ENCODE data around the gene TLCD1.

DNA sequence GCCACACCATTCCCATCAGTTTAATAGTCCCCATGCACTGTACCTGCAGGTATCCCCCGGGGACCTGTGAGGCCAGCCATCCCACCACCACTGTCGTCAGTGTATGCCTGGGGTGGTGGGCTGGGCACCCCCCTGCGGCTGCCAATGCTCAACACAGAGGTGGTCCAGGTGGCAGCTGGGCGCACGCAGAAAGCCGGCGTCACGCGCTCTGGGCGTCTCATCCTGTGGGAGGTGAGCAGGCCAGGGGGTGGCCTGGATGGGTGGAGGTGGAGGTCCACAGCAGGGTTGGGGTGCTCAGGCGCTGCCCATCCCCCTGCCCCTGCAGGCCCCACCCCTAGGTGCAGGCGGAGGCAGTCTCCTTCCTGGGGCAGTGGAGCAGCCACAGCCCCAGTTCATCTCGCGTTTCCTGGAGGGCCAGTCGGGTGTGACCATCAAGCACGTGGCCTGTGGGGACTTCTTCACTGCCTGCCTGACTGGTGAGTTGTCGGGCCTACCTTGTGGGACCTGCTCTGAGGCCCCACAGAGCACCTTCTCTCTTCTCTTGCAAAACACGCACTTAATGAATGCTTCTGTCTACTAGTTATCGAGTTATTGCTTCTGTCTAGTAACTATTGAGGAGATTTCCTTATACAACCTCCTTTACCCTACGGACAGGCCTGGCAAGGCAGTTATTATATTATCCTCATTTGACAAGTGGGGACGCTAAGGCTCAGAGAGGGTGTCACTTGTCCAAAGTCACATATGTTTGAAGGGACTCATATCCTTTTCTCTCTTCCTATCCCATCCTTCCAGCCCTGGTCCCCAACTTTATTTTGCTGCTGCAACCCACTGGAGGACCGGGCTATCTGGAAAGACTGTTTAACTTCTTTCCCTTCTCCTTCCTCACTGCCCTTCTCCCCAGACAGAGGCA, 12.0 kb upstream of the TLCD1 start:
- TF ChIP-seq CTCF (conservative IDR thresholded peaks at IDR 0.05; ENCODE audit: low read depth in 2 of 2) (no peak), JUNB (IDR thresholded peaks at IDR 0.05; ENCODE audit: unreplicated experiment) (no peak), EZH2phosphoT487 (IDR thresholded peaks at IDR 0.05; ENCODE audit: unreplicated experiment) (no peak), EZH2 (IDR thresholded peaks at IDR 0.05; ENCODE audit: low read depth, unreplicated experiment) (no peak), NANOG (IDR thresholded peaks at IDR 0.05; ENCODE audit: borderline replicate concordance) (no peak), REST (IDR thresholded peaks at IDR 0.05; ENCODE audit: unreplicated experiment) (no peak), POLR2AphosphoS5 (IDR thresholded peaks at IDR 0.05; ENCODE audit: low read depth) (no peak), ZNF114 (CRISPR knock-in tag; IDR thresholded peaks at IDR 0.05) (no peak), CREB1 (CRISPR knock-in tag; IDR thresholded peaks at IDR 0.05; ENCODE audit: low read depth) (no peak), STAT1 (IDR thresholded peaks at IDR 0.05; ENCODE audit: unreplicated experiment) (no peak), ZNF331 (CRISPR knock-in tag; IDR thresholded peaks at IDR 0.05; ENCODE audit: low read depth) (no peak)
- TF ChIP-seq, protein P1, sequence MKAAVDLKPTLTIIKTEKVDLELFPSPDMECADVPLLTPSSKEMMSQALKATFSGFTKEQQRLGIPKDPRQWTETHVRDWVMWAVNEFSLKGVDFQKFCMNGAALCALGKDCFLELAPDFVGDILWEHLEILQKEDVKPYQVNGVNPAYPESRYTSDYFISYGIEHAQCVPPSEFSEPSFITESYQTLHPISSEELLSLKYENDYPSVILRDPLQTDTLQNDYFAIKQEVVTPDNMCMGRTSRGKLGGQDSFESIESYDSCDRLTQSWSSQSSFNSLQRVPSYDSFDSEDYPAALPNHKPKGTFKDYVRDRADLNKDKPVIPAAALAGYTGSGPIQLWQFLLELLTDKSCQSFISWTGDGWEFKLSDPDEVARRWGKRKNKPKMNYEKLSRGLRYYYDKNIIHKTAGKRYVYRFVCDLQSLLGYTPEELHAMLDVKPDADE (IDR thresholded peaks at IDR 0.05), result no peak
- TF ChIP-seq, protein P2, sequence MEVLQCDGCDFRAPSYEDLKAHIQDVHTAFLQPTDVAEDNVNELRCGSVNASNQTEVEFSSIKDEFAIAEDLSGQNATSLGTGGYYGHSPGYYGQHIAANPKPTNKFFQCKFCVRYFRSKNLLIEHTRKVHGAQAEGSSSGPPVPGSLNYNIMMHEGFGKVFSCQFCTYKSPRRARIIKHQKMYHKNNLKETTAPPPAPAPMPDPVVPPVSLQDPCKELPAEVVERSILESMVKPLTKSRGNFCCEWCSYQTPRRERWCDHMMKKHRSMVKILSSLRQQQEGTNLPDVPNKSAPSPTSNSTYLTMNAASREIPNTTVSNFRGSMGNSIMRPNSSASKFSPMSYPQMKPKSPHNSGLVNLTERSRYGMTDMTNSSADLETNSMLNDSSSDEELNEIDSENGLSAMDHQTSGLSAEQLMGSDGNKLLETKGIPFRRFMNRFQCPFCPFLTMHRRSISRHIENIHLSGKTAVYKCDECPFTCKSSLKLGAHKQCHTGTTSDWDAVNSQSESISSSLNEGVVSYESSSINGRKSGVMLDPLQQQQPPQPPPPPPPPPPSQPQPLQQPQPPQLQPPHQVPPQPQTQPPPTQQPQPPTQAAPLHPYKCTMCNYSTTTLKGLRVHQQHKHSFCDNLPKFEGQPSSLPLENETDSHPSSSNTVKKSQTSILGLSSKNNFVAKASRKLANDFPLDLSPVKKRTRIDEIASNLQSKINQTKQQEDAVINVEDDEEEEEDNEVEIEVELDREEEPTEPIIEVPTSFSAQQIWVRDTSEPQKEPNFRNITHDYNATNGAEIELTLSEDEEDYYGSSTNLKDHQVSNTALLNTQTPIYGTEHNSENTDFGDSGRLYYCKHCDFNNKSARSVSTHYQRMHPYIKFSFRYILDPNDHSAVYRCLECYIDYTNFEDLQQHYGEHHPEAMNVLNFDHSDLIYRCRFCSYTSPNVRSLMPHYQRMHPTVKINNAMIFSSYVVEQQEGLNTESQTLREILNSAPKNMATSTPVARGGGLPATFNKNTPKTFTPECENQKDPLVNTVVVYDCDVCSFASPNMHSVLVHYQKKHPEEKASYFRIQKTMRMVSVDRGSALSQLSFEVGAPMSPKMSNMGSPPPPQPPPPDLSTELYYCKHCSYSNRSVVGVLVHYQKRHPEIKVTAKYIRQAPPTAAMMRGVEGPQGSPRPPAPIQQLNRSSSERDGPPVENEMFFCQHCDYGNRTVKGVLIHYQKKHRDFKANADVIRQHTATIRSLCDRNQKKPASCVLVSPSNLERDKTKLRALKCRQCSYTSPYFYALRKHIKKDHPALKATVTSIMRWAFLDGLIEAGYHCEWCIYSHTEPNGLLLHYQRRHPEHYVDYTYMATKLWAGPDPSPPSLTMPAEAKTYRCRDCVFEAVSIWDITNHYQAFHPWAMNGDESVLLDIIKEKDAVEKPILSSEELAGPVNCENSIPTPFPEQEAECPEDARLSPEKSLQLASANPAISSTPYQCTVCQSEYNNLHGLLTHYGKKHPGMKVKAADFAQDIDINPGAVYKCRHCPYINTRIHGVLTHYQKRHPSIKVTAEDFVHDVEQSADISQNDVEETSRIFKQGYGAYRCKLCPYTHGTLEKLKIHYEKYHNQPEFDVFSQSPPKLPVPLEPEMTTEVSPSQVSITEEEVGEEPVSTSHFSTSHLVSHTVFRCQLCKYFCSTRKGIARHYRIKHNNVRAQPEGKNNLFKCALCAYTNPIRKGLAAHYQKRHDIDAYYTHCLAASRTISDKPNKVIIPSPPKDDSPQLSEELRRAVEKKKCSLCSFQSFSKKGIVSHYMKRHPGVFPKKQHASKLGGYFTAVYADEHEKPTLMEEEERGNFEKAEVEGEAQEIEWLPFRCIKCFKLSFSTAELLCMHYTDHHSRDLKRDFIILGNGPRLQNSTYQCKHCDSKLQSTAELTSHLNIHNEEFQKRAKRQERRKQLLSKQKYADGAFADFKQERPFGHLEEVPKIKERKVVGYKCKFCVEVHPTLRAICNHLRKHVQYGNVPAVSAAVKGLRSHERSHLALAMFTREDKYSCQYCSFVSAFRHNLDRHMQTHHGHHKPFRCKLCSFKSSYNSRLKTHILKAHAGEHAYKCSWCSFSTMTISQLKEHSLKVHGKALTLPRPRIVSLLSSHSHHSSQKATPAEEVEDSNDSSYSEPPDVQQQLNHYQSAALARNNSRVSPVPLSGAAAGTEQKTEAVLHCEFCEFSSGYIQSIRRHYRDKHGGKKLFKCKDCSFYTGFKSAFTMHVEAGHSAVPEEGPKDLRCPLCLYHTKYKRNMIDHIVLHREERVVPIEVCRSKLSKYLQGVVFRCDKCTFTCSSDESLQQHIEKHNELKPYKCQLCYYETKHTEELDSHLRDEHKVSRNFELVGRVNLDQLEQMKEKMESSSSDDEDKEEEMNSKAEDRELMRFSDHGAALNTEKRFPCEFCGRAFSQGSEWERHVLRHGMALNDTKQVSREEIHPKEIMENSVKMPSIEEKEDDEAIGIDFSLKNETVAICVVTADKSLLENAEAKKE (CRISPR knock-in tag; IDR thresholded peaks at IDR 0.05), result no peak

Measured in GM23338 (cell line).